Prostate gland (tissue), 2 donors: ENCODE measurements around the gene EFCAB13. TPM values are rescaled to one million over a fixed set of nuclear protein-coding genes. Genes with fewer than 3 reads are reported as not detected.
"Not testable (repeated sequence)": the region's sequence is repeated elsewhere in the genome, so short reads cannot be mapped to it uniquely, and the experiment has no call there.

Source experiments
- DNase-seq: peaks from one replicate; pipeline ENCODE4 v3.0.0-alpha.2; 2019; ENCODE audit warnings: low spot score
- H3K27ac ChIP-seq, 2 donors: fragments of 200-600 bp; sonication (generic); 2 replicates each; pipeline ENCODE4 v1.5.1; 2017 to 2019
- H3K27me3 ChIP-seq: fragments of 200-600 bp; sonication (generic); replicated peaks from 2 replicates; pipeline ENCODE4 v1.5.1; 2019; ENCODE audit not compliant: insufficient read depth
- H3K36me3 ChIP-seq, 2 donors: fragments of 200-600 bp; sonication (generic); 1 replicate in 1 of 2; 2 replicates in 1 of 2; pipeline versions ENCODE4 v1.5.1 to v1.8.1; 2017 to 2019
- H3K4me1 ChIP-seq: fragments of 200-600 bp; sonication (generic); replicated peaks from 2 replicates; pipeline ENCODE4 v1.5.1; 2019
- H3K4me3 ChIP-seq, 2 donors: fragments of 200-600 bp; sonication (generic); 2 replicates each; pipeline ENCODE4 v1.5.1; 2017 to 2019
- H3K9me3 ChIP-seq: fragments of 200-600 bp; sonication (generic); 2 replicates; pipeline ENCODE4 v1.5.1; 2017
- CTCF ChIP-seq, 4 experiments: fragments of 200-600 bp in 2 of 4; fragments of 450-650 bp in 2 of 4; sonication (generic) in 2 of 4; IDR thresholded peaks; 1 replicate in 3 of 4; 2 replicates in 1 of 4; pipeline ENCODE4 v1.5.1; 2016 to 2019; ENCODE audit warnings: antibody characterized with exemption in 4 of 4, mild to moderate bottlenecking in 2 of 4, moderate library complexity in 2 of 4
- POLR2A ChIP-seq: fragments of 450-650 bp; IDR thresholded peaks from one replicate; pipeline ENCODE4 v1.6.1; 2016; ENCODE audit warnings: antibody characterized with exemption, mild to moderate bottlenecking
- POLR2AphosphoS5 ChIP-seq: sonication (generic); formaldehyde crosslinking; IDR thresholded peaks from one replicate; pipeline ENCODE4 v1.6.1; 2017; ENCODE audit warnings: antibody characterized with exemption
- WGBS: methylation state at CpG from one replicate; pipeline ENCODE4 v1.1.5; 2018; 5-methylcytosine and 5-hydroxymethylcytosine counted together
- intact Hi-C: fragments of 100-400 bp; cut with DNase I; formaldehyde crosslinking; loops from one replicate; pipeline ENCODE4 v1.14.2; 2022
- total RNA-seq, 2 donors: library from RNA; depleted of rRNA; stranded (reverse); fragments of >200 nt; gene quantifications; one replicate each; pipeline ENCODE4 v1.1.0, GENCODE V29; 2016

Gene EFCAB13
- total RNA-seq, 2 donors from 2014 or later: 4.5 to 8.9 TPM

- no peaks in the 10 kb centered on the region for H3K9me3 ChIP-seq
- H3K27ac ChIP-seq: no peak overlapping the region
- no peaks in the 10 kb centered on the region for H3K27me3 ChIP-seq
- no peak for TF ChIP-seq POLR2A
- no peak for TF ChIP-seq CTCF (IDR thresholded peaks at IDR 0.05)
- TF ChIP-seq POLR2AphosphoS5: no peak
- WGBS: 100% methylated on average over 1 of the region's 1 CpG
- intact Hi-C loops: no loop called here
- no peaks in the 10 kb centered on the region for H3K4me1 ChIP-seq
- no peak overlapping the region for H3K4me3 ChIP-seq
- no peaks in the 10 kb centered on the region for H3K36me3 ChIP-seq
- DNase-seq: no peak
Measured at GRCh38 chr17:47373002-47373401, 49.2 kb downstream of the EFCAB13 start.

- no peak overlapping the region for H3K27ac ChIP-seq
- intact Hi-C loops: no loop called here
- no peaks in the 10 kb centered on the region for H3K4me1 ChIP-seq
- H3K9me3 ChIP-seq: no peaks in the 10 kb centered on the region
- no peak for TF ChIP-seq POLR2AphosphoS5
- TF ChIP-seq CTCF (IDR thresholded peaks at IDR 0.05): no peak
- TF ChIP-seq POLR2A: no peak
- H3K36me3 ChIP-seq: no peaks in the 10 kb centered on the region
- H3K27me3 ChIP-seq: no peaks in the 10 kb centered on the region
- no peak for DNase-seq
- H3K4me3 ChIP-seq: no peak overlapping the region
- 87% methylated on average over 1 of the region's 1 CpG for WGBS
Measured at GRCh38 chr17:47376247-47376646, 52.5 kb downstream of the EFCAB13 start.

- DNase-seq: no peak
- Histone ChIP-seq H3K27me3 (no peaks in the 10 kb centered on the region), H3K27ac (no peak overlapping the region), H3K4me3 (no peak overlapping the region), H3K4me1 (no peaks in the 10 kb centered on the region), H3K36me3 (no peaks in the 10 kb centered on the region), H3K9me3 (no peaks in the 10 kb centered on the region)
- TF ChIP-seq POLR2A (no peak), CTCF (IDR thresholded peaks at IDR 0.05) (no peak), POLR2AphosphoS5 (no peak)
- intact Hi-C loops: no loop called here
Measured at GRCh38 chr17:47388825-47389224, 65.1 kb downstream of the EFCAB13 start.

GRCh38 chr17:47397532-47398128 lies 73.9 kb downstream of the EFCAB13 start:
- not testable (repeated sequence) for DNase-seq, H3K9me3 ChIP-seq
- WGBS: 97% methylated on average over 25 of the region's 49 CpGs

GRCh38 chr17:47400333-47400732 lies 76.6 kb downstream of the EFCAB13 start:
- Histone ChIP-seq H3K9me3 (no peaks in the 10 kb centered on the region), H3K36me3 (no peaks in the 10 kb centered on the region), H3K27ac (no peak overlapping the region), H3K4me1 (no peaks in the 10 kb centered on the region), H3K27me3 (no peaks in the 10 kb centered on the region), H3K4me3 (no peak overlapping the region)
- DNase-seq: no peak
- TF ChIP-seq CTCF (IDR thresholded peaks at IDR 0.05) (no peak), POLR2A (no peak), POLR2AphosphoS5 (no peak)
- 69% methylated on average over 1 of the region's 1 CpG for WGBS
- intact Hi-C loops: no loop called here

More at GRCh38 chr17:47397532-47398128, 73.9 kb downstream of the EFCAB13 start:
- intact Hi-C loops, H3K4me1 ChIP-seq, H3K36me3 ChIP-seq, H3K4me3 ChIP-seq, H3K27me3 ChIP-seq, H3K27ac ChIP-seq: not testable (repeated sequence)
